ENCODE measurements around the gene PTK6. TPM values are rescaled to one million over a fixed set of nuclear protein-coding genes. Genes with fewer than 3 reads are reported as not detected.

Gene PTK6
- total and polyA plus RNA-seq, 8 donors: 0.61 to 4.5 (median 1.2) TPM

GRCh38 chr20:63533388-63533787, 3.8 kb downstream of the PTK6 start:
- TF ChIP-seq, protein P1, sequence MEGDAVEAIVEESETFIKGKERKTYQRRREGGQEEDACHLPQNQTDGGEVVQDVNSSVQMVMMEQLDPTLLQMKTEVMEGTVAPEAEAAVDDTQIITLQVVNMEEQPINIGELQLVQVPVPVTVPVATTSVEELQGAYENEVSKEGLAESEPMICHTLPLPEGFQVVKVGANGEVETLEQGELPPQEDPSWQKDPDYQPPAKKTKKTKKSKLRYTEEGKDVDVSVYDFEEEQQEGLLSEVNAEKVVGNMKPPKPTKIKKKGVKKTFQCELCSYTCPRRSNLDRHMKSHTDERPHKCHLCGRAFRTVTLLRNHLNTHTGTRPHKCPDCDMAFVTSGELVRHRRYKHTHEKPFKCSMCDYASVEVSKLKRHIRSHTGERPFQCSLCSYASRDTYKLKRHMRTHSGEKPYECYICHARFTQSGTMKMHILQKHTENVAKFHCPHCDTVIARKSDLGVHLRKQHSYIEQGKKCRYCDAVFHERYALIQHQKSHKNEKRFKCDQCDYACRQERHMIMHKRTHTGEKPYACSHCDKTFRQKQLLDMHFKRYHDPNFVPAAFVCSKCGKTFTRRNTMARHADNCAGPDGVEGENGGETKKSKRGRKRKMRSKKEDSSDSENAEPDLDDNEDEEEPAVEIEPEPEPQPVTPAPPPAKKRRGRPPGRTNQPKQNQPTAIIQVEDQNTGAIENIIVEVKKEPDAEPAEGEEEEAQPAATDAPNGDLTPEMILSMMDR (IDR thresholded peaks at IDR 0.05): no peak
- ATAC-seq (no peak), DNase-seq (peak in 3 of 6 donors; percentile 16 to 57 (median 26)), FAIRE-seq (no peak)
- intact Hi-C loops (cut with DNase I): no loop called here
- WGBS, 2 donors: 75 to 79% methylated on average over 14 of the region's 14 CpGs
- Histone ChIP-seq H3K36me3 (no peaks in the 10 kb centered on the region), H3K9me3 (no peaks in the 10 kb centered on the region), H3K4me3 (no peak overlapping the region), H3K27me3 (no peaks in the 10 kb centered on the region), H3K4me1 (peaks cover 0 to 7% (median 1%) of the 10 kb centered on the region in 3 donors), H3K27ac (no peak overlapping the region)

DNA sequence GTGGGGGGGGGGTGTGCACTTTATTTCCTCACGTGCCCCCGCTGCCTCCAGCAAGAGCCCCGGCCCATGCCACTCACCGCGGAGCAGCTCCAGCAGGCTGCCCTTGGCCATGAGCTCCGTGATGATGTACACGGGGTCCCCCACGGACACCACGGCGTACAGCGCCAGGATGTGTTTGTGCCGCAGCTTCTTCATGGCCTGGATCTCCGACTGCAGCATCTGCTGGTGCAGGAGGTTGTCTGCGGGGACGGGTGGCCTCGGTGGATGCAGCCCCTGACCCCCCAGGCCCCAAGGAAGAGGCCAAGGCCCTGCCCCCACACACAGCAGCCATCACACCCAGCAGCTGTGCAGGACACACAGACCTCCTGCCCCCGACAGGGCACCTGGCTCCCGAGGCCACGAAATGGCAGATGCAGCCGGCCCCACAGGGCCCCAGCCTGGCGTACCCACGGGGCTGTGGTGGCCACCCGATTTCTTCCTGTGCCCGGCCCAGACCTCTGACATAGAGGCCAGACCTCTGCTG, 4.7 kb downstream of the PTK6 start:
- FAIRE-seq: no peak
- no peak for ATAC-seq
- intact Hi-C loops (cut with DNase I): no loop called here
- no peaks in the 10 kb centered on the region for H3K27me3 ChIP-seq
- peaks cover 0 to 7% (median 0%) of the 10 kb centered on the region in 3 donors for H3K4me1 ChIP-seq
- no peak overlapping the region for H3K4me3 ChIP-seq
- no peak overlapping the region for H3K27ac ChIP-seq
- H3K9me3 ChIP-seq: no peaks in the 10 kb centered on the region
- TF ChIP-seq, protein P1 (IDR thresholded peaks at IDR 0.05): no peak
- 73 to 81% methylated on average over 23 to 24 of the region's 24 CpGs for WGBS, 2 donors
- peak in 1 of 6 donors; percentile 76 for DNase-seq
- H3K36me3 ChIP-seq: no peaks in the 10 kb centered on the region

GRCh38 chr20:63531686-63532448, 5.3 kb downstream of the PTK6 start:
- Histone ChIP-seq H3K9me3 (no peaks in the 10 kb centered on the region), H3K27ac (no peak overlapping the region), H3K4me3 (no peak overlapping the region), H3K27me3 (no peaks in the 10 kb centered on the region), H3K36me3 (no peaks in the 10 kb centered on the region), H3K4me1 (peaks cover 0 to 7% (median 0%) of the 10 kb centered on the region in 3 donors)
- TF ChIP-seq, protein P1 (IDR thresholded peaks at IDR 0.05): no peak
- no peak for ATAC-seq
- FAIRE-seq: no peak
- intact Hi-C loops (cut with DNase I): no loop called here
- 76 to 86% methylated on average over 27 of the region's 27 CpGs for WGBS, 2 donors
- DNase-seq: peak in 1 of 6 donors; percentile 10

DNA sequence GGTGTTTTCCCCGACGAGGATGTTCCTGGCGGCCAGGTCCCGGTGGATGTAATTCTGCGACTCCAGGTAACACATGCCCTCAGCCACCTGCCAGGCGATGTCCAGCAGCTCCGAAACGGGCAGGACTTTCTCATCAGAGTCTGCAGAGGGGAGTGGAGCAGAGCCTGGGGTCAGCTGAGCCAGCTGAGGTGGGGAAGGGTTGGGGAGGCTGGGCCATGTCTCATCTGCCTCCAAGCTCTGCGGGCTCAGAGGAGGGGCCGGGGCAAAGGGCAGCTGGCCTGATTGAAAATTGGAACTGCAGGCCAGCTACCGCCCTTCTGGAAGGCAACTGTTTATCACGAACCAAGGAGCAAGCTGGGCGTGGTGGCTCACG, 6.4 kb downstream of the PTK6 start:
- intact Hi-C loops (cut with DNase I): no loop called here
- FAIRE-seq (no peak), ATAC-seq (no peak), DNase-seq (peak in 1 of 6 donors; percentile 42)
- Histone ChIP-seq H3K9me3 (no peaks in the 10 kb centered on the region), H3K4me3 (no peak overlapping the region), H3K36me3 (no peaks in the 10 kb centered on the region), H3K4me1 (peaks cover 0 to 7% (median 0%) of the 10 kb centered on the region in 3 donors), H3K27me3 (no peaks in the 10 kb centered on the region), H3K27ac (no peak overlapping the region)
- TF ChIP-seq, protein P1 (IDR thresholded peaks at IDR 0.05): no peak
- 50 to 55% methylated on average over 14 of the region's 14 CpGs for WGBS, 2 donors
